Prostate gland (tissue), 2 donors: ENCODE measurements around the gene CEP126. TPM values are rescaled to one million over a fixed set of nuclear protein-coding genes. Genes with fewer than 3 reads are reported as not detected.

Source experiments
- DNase-seq: peaks from one replicate; pipeline ENCODE4 v3.0.0-alpha.2; 2019; ENCODE audit warnings: low spot score
- H3K27ac ChIP-seq, 2 donors: fragments of 200-600 bp; sonication (generic); 2 replicates each; pipeline ENCODE4 v1.5.1; 2017 to 2019
- H3K27me3 ChIP-seq: fragments of 200-600 bp; sonication (generic); replicated peaks from 2 replicates; pipeline ENCODE4 v1.5.1; 2019; ENCODE audit not compliant: insufficient read depth
- H3K36me3 ChIP-seq, 2 donors: fragments of 200-600 bp; sonication (generic); 1 replicate in 1 of 2; 2 replicates in 1 of 2; pipeline versions ENCODE4 v1.5.1 to v1.8.1; 2017 to 2019
- H3K4me1 ChIP-seq: fragments of 200-600 bp; sonication (generic); replicated peaks from 2 replicates; pipeline ENCODE4 v1.5.1; 2019
- H3K4me3 ChIP-seq, 2 donors: fragments of 200-600 bp; sonication (generic); 2 replicates each; pipeline ENCODE4 v1.5.1; 2017 to 2019
- H3K9me3 ChIP-seq: fragments of 200-600 bp; sonication (generic); 2 replicates; pipeline ENCODE4 v1.5.1; 2017
- CTCF ChIP-seq, 4 experiments: fragments of 200-600 bp in 2 of 4; fragments of 450-650 bp in 2 of 4; sonication (generic) in 2 of 4; IDR thresholded peaks; 1 replicate in 3 of 4; 2 replicates in 1 of 4; pipeline ENCODE4 v1.5.1; 2016 to 2019; ENCODE audit warnings: antibody characterized with exemption in 4 of 4, mild to moderate bottlenecking in 2 of 4, moderate library complexity in 2 of 4
- POLR2A ChIP-seq: fragments of 450-650 bp; IDR thresholded peaks from one replicate; pipeline ENCODE4 v1.6.1; 2016; ENCODE audit warnings: antibody characterized with exemption, mild to moderate bottlenecking
- POLR2AphosphoS5 ChIP-seq: sonication (generic); formaldehyde crosslinking; IDR thresholded peaks from one replicate; pipeline ENCODE4 v1.6.1; 2017; ENCODE audit warnings: antibody characterized with exemption
- WGBS: methylation state at CpG from one replicate; pipeline ENCODE4 v1.1.5; 2018; 5-methylcytosine and 5-hydroxymethylcytosine counted together
- intact Hi-C: fragments of 100-400 bp; cut with DNase I; formaldehyde crosslinking; loops from one replicate; pipeline ENCODE4 v1.14.2; 2022
- total RNA-seq, 2 donors: library from RNA; depleted of rRNA; stranded (reverse); fragments of >200 nt; gene quantifications; one replicate each; pipeline ENCODE4 v1.1.0, GENCODE V29; 2016

The CEP126 gene
- 10 to 100 TPM in 1 of 2 donors, 1 to 10 TPM in 1; 2.0 to 15.2 TPM for total RNA-seq

GRCh38 chr11:101914738-101915426, at the start of gene CEP126:
Gene CEP126 (plus strand): TSS chr11:101915010. CDS start chr11:101915285, 275 bp downstream.
- TF ChIP-seq POLR2AphosphoS5 (peak; percentile 75), POLR2A (peak; percentile 28), CTCF (IDR thresholded peaks at IDR 0.05) (peak in 3 of 4 experiments; percentile 49 to 70 (median 65))
- Histone ChIP-seq H3K4me1 (no peaks in the 10 kb centered on the region), H3K27ac (peak within 1 kb of the TSS; percentile 68 to 81), H3K9me3 (no peaks in the 10 kb centered on the region), H3K4me3 (peak within 1 kb of the TSS; percentile 60 to 76), H3K36me3 (no peaks in the 10 kb centered on the region), H3K27me3 (no peaks in the 10 kb centered on the region)
- 0% methylated on average over 45 of the region's 56 CpGs for WGBS
- DNase-seq: peak; percentile 89
- intact Hi-C loops: loop anchor here (5.0 to 10.0 kb wide), 2 partner anchors 53 to 360 kb away; no protein-coding TSS in a partner anchor

GRCh38 chr11:101866619-101867491, 48.0 kb upstream of the CEP126 start:
- intact Hi-C loops: loop anchor here (10.0 kb wide), 2 partner anchors 408 to 458 kb away; no protein-coding TSS in a partner anchor
- no peak overlapping the region for H3K4me3 ChIP-seq
- no peaks in the 10 kb centered on the region for H3K36me3 ChIP-seq
- DNase-seq: no peak
- 81% methylated on average over 5 of the region's 5 CpGs for WGBS
- H3K4me1 ChIP-seq: no peaks in the 10 kb centered on the region
- no peaks in the 10 kb centered on the region for H3K27me3 ChIP-seq
- no peak for TF ChIP-seq CTCF (IDR thresholded peaks at IDR 0.05)
- no peak for TF ChIP-seq POLR2A
- no peak for TF ChIP-seq POLR2AphosphoS5
- H3K27ac ChIP-seq: no peak overlapping the region
- H3K9me3 ChIP-seq: no peaks in the 10 kb centered on the region

- TF ChIP-seq POLR2AphosphoS5 (no peak), CTCF (IDR thresholded peaks at IDR 0.05) (no peak), POLR2A (no peak)
- H3K9me3 ChIP-seq: no peaks in the 10 kb centered on the region
- WGBS: 83% methylated on average over 2 of the region's 2 CpGs
- no peaks in the 10 kb centered on the region for H3K27me3 ChIP-seq
- H3K4me1 ChIP-seq: no peaks in the 10 kb centered on the region
- no peak overlapping the region for H3K27ac ChIP-seq
- no peak overlapping the region for H3K4me3 ChIP-seq
- intact Hi-C loops: loop anchor here (10.0 kb wide), 2 partner anchors 407 to 457 kb away; no protein-coding TSS in a partner anchor
- no peak for DNase-seq
- no peaks in the 10 kb centered on the region for H3K36me3 ChIP-seq
These were observed 46.9 kb upstream of the CEP126 start for GRCh38 chr11:101867951-101868350.

- H3K9me3 ChIP-seq: no peaks in the 10 kb centered on the region
- 97% methylated on average over 6 of the region's 6 CpGs for WGBS
- H3K4me3 ChIP-seq: no peak overlapping the region
- no peak overlapping the region for H3K27ac ChIP-seq
- intact Hi-C loops: no loop called here
- H3K4me1 ChIP-seq: no peaks in the 10 kb centered on the region
- no peak for DNase-seq
- TF ChIP-seq CTCF (IDR thresholded peaks at IDR 0.05) (no peak), POLR2A (no peak), POLR2AphosphoS5 (no peak)
- no peaks in the 10 kb centered on the region for H3K27me3 ChIP-seq
- H3K36me3 ChIP-seq: no peaks in the 10 kb centered on the region
These were observed 44.3 kb upstream of the CEP126 start for GRCh38 chr11:101870510-101870909.
